DOHH2 (cell line): ENCODE results near the gene GINS2.

Experiments
- H3F3A ChIP-seq: fragments of 200-600 bp; sonication (generic), shearing (Covaris generic); 2 replicates; pipeline ENCODE4 v1.6.0; 2016; ENCODE audit warnings: antibody characterized with exemption, mild to moderate bottlenecking; ENCODE audit not compliant: control insufficient read depth, insufficient read depth
- H3K27ac ChIP-seq: fragments of 200-600 bp; sonication (generic); 2 replicates; pipeline ENCODE4 v1.5.1; 2014; ENCODE audit warnings: low read depth, mild to moderate bottlenecking, low read length, moderate library complexity
- H3K27me3 ChIP-seq: fragments of 200-600 bp; sonication (generic); 2 replicates; pipeline ENCODE4 v1.6.1; 2014; ENCODE audit warnings: mild to moderate bottlenecking, low read length, mixed read lengths; ENCODE audit not compliant: control insufficient read depth
- H3K36me3 ChIP-seq: fragments of 200-600 bp; sonication (generic); 2 replicates; pipeline ENCODE4 v1.6.1; 2014; ENCODE audit warnings: mild to moderate bottlenecking, low read length, moderate library complexity, mixed read lengths; ENCODE audit not compliant: control insufficient read depth
- H3K4me1 ChIP-seq: fragments of 200-600 bp; sonication (generic); 2 replicates; pipeline ENCODE4 v1.6.1; 2014; ENCODE audit warnings: mild to moderate bottlenecking, low read length, mixed read lengths; ENCODE audit not compliant: control insufficient read depth
- H3K4me2 ChIP-seq: fragments of 200-600 bp; sonication (generic); 2 replicates; pipeline ENCODE4 v1.6.0; 2014; ENCODE audit warnings: mild to moderate bottlenecking, low read length, moderate library complexity
- H3K4me3 ChIP-seq: fragments of 200-600 bp; sonication (generic); 2 replicates; pipeline ENCODE4 v1.5.1; 2014; ENCODE audit warnings: mild to moderate bottlenecking, low read length, mixed read lengths
- H3K79me2 ChIP-seq: fragments of 200-600 bp; sonication (generic); 2 replicates; pipeline ENCODE4 v1.6.1; 2014; ENCODE audit warnings: mild to moderate bottlenecking, low read length, mixed read lengths; ENCODE audit not compliant: control insufficient read depth
- H3K9me2 ChIP-seq: fragments of 200-600 bp; sonication (generic); replicated peaks from 2 replicates; pipeline ENCODE4 v1.6.1; 2014; ENCODE audit warnings: mild to moderate bottlenecking, low read length, mixed read lengths; ENCODE audit not compliant: control insufficient read depth
- H3K9me3 ChIP-seq: fragments of 200-600 bp; sonication (generic); 2 replicates; pipeline ENCODE4 v1.6.1; 2014; ENCODE audit warnings: antibody characterized with exemption, low read length, mixed read lengths; ENCODE audit not compliant: control insufficient read depth, insufficient read depth
- H4K20me1 ChIP-seq: fragments of 200-600 bp; sonication (generic); 2 replicates; pipeline ENCODE4 v1.6.0; 2014; ENCODE audit warnings: low read depth, mild to moderate bottlenecking, antibody characterized with exemption, low read length, moderate library complexity; ENCODE audit not compliant: control insufficient read depth, insufficient read depth
- EZH2phosphoT487 ChIP-seq: fragments of 200-600 bp; sonication (generic); IDR thresholded peaks from 2 replicates; pipeline ENCODE4 v1.6.1; 2017; ENCODE audit warnings: borderline replicate concordance, mild to moderate bottlenecking, antibody characterized with exemption, low read length, moderate library complexity, mixed read lengths
- TF ChIP-seq, protein P1 (sequence below): fragments of 200-600 bp; sonication (generic); IDR thresholded peaks from one replicate; pipeline ENCODE4 v1.5.1; 2014; ENCODE audit warnings: antibody characterized with exemption, mild to moderate bottlenecking, low read depth, low read length; ENCODE audit not compliant: poor library complexity, severe bottlenecking

GINS2 gene

GRCh38 chr16:85656351-85657266, 32.1 kb downstream of the GINS2 start:
- H3F3A ChIP-seq: no peaks in the 10 kb centered on the region
- peaks cover 68% of the 10 kb centered on the region for H3K36me3 ChIP-seq
- H3K4me1 ChIP-seq: no peaks in the 10 kb centered on the region
- no peaks in the 10 kb centered on the region for H3K9me3 ChIP-seq
- no peaks in the 10 kb centered on the region; the same call in 1 of the 2 replicates for H4K20me1 ChIP-seq
- TF ChIP-seq, protein P1, sequence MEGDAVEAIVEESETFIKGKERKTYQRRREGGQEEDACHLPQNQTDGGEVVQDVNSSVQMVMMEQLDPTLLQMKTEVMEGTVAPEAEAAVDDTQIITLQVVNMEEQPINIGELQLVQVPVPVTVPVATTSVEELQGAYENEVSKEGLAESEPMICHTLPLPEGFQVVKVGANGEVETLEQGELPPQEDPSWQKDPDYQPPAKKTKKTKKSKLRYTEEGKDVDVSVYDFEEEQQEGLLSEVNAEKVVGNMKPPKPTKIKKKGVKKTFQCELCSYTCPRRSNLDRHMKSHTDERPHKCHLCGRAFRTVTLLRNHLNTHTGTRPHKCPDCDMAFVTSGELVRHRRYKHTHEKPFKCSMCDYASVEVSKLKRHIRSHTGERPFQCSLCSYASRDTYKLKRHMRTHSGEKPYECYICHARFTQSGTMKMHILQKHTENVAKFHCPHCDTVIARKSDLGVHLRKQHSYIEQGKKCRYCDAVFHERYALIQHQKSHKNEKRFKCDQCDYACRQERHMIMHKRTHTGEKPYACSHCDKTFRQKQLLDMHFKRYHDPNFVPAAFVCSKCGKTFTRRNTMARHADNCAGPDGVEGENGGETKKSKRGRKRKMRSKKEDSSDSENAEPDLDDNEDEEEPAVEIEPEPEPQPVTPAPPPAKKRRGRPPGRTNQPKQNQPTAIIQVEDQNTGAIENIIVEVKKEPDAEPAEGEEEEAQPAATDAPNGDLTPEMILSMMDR: no peak
- TF ChIP-seq EZH2phosphoT487: no peak
- H3K4me3 ChIP-seq: no peak overlapping the region
- no peaks in the 10 kb centered on the region for H3K9me2 ChIP-seq
- no peaks in the 10 kb centered on the region for H3K27me3 ChIP-seq
- no peak overlapping the region for H3K4me2 ChIP-seq
- no peaks in the 10 kb centered on the region for H3K79me2 ChIP-seq
- H3K27ac ChIP-seq: no peak overlapping the region

GRCh38 chr16:85655216-85656129, 33.3 kb downstream of the GINS2 start:
- Histone ChIP-seq H3K27ac (no peak overlapping the region), H4K20me1 (no peaks in the 10 kb centered on the region; the same call in 1 of the 2 replicates), H3K9me3 (no peaks in the 10 kb centered on the region), H3F3A (no peaks in the 10 kb centered on the region), H3K4me3 (no peak overlapping the region), H3K36me3 (peaks cover 60% of the 10 kb centered on the region), H3K27me3 (no peaks in the 10 kb centered on the region), H3K4me2 (no peak overlapping the region), H3K9me2 (no peaks in the 10 kb centered on the region), H3K4me1 (no peaks in the 10 kb centered on the region), H3K79me2 (no peaks in the 10 kb centered on the region)
- TF ChIP-seq, protein P1: no peak

- Histone ChIP-seq H3K27me3 (no peaks in the 10 kb centered on the region), H3K4me3 (no peak overlapping the region), H3K27ac (no peak overlapping the region), H3K4me2 (no peak overlapping the region), H3K9me2 (no peaks in the 10 kb centered on the region), H3K36me3 (peaks cover 52% of the 10 kb centered on the region), H3K9me3 (no peaks in the 10 kb centered on the region), H3K4me1 (peaks cover 4% of the 10 kb centered on the region), H3F3A (no peaks in the 10 kb centered on the region), H4K20me1 (no peaks in the 10 kb centered on the region), H3K79me2 (no peaks in the 10 kb centered on the region)
- TF ChIP-seq EZH2phosphoT487: no peak
- TF ChIP-seq, protein P1: no peak
These were observed 34.3 kb downstream of the GINS2 start for GRCh38 chr16:85654251-85655095.
